ACC112 (cell line): Measurements from ENCODE around the gene CIRBP.

Experiments used
- H2AFZ ChIP-seq: fragments of 200-600 bp; sonication (generic); one replicate; pipeline ENCODE4 v1.6.0; 2017; ENCODE audit warnings: antibody characterized with exemption, low read length; ENCODE audit not compliant: unreplicated experiment
- H3K27ac ChIP-seq: fragments of 200-600 bp; sonication (generic); 2 replicates; pipeline ENCODE4 v1.5.1; 2014; ENCODE audit warnings: low read depth, mild to moderate bottlenecking, antibody characterized with exemption, low read length, moderate library complexity
- H3K27me3 ChIP-seq: fragments of 200-600 bp; sonication (generic); 2 replicates; pipeline ENCODE4 v1.6.1; 2014; ENCODE audit warnings: mild to moderate bottlenecking, antibody characterized with exemption, low read length, moderate library complexity, mixed read lengths; ENCODE audit not compliant: insufficient read depth
- H3K36me3 ChIP-seq: fragments of 200-600 bp; sonication (generic); 2 replicates; pipeline ENCODE4 v1.6.1; 2016; ENCODE audit warnings: mild to moderate bottlenecking, antibody characterized with exemption, low read length, moderate library complexity, mixed read lengths; ENCODE audit not compliant: insufficient read depth
- H3K4me1 ChIP-seq: fragments of 200-600 bp; sonication (generic); one replicate; pipeline ENCODE4 v1.6.1; 2016; ENCODE audit warnings: low read length, mixed read lengths; ENCODE audit not compliant: insufficient read depth, unreplicated experiment, control insufficient read depth
- H3K4me3 ChIP-seq: fragments of 200-600 bp; sonication (generic); 2 replicates; pipeline ENCODE4 v1.5.1; 2014; ENCODE audit warnings: mild to moderate bottlenecking, low read depth, low read length
- H3K79me2 ChIP-seq: fragments of 200-600 bp; sonication (generic); one replicate; pipeline ENCODE4 v1.6.0; 2016; ENCODE audit warnings: low read length; ENCODE audit not compliant: control insufficient read depth, unreplicated experiment, insufficient read depth

CIRBP gene

DNA sequence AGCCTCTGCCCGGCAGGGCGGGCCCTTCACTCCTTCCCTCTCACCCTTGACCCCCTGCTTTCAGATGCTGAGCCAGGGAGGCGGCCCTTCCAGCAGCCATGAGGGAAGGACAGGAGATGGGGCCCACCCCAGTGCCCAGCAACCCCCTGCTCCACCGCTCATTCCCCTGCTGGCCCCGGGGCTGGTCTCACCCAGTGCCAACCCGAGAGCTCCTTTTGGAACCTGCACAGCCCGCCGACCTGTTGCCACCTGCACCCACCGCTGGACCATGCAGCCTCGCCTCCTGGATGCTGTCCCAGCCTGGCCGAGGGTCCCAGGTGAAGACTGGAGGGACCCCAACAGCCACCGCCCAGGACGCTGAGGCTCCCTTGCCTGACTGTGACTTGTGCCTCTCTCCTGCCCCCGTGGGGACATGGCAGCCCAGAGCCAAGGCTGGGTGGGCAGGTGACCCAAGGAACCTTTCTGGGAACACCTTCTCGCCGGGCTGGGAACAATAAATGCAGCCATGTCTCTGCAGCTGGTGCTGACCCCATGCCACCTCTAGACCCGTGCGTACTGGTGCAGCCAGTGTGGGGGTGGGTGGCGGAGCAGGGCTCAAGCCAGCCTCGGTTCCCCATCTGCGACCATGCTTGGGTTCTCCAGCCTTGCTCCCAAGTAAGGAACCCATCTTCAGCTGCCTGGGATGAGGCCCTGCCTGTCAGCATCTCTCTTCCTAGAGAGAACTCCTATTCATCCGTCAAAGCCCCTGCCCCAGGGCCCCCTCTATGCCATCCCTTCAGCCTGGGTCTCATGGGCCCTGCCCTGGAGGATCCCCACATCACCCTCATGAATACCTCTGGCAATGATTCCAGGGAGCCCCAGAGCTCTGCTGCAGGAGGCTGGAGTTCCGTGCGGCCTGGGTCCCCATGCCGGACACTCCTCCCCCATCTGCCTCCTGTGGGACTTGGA is 9.9 kb downstream of the CIRBP start:
- no peak overlapping the region for H2AFZ ChIP-seq
- peaks cover 12% of the 10 kb centered on the region for H3K4me1 ChIP-seq
- H3K27ac ChIP-seq = no peak overlapping the region
- H3K79me2 ChIP-seq = peaks cover 16% of the 10 kb centered on the region
- no peak overlapping the region for H3K4me3 ChIP-seq
- H3K27me3 ChIP-seq = peaks cover 2% of the 10 kb centered on the region
- H3K36me3 ChIP-seq = peaks cover 3% of the 10 kb centered on the region; the same call in 1 of the 2 replicates

- Histone ChIP-seq H3K79me2 (peaks cover 10% of the 10 kb centered on the region), H3K4me1 (peaks cover 5% of the 10 kb centered on the region), H3K36me3 (no peaks in the 10 kb centered on the region), H3K4me3 (no peak overlapping the region), H3K27ac (no peak overlapping the region), H2AFZ (no peak overlapping the region), H3K27me3 (peaks cover 11% of the 10 kb centered on the region)
Measured at GRCh38 chr19:1279782-1280341, 10.7 kb downstream of the CIRBP start.

GRCh38 chr19:1280636-1281568 is 11.8 kb downstream of the CIRBP start:
- Histone ChIP-seq H2AFZ (no peak overlapping the region), H3K27me3 (peaks cover 17% of the 10 kb centered on the region), H3K4me3 (no peak overlapping the region)

DNA sequence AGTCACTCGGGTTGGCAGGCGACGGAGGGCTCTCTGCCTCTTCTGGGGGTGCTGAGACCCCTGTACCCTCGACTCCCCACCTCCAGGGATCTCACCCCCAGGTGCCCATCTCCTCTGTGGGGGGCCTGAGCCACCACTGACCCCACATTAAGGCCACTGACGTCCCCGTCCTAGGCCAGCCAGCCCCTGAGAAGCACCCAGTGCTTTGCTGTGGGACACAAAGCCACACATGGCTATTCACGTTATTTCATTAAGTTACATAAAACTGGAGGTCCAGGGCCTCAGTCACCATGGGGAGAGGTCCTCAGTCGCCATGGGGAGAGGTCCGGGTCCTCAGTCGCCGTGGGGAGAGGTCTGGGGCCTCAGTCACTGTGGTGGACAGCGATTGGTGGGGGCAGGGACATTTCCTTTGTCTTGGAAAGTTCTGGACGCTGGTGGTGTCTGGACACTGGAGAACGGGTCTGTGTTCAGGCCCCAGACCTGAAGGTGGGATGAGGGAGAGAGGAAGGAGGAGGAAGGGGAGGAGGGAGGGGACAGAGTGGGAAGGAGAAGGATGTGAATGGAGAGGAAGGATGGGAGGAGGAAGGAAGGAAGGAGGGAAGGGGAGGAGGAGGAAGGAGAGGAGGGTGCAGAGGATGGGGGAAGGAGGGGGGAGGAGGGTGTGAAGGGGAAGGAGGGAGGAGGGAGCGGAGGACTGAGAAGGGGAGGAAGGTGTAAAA is 12.6 kb downstream of the CIRBP start:
- Histone ChIP-seq H3K27me3 (peaks cover 22% of the 10 kb centered on the region), H3K36me3 (no peaks in the 10 kb centered on the region), H3K27ac (no peak overlapping the region), H3K4me1 (peaks cover under 1% of the 10 kb centered on the region), H2AFZ (no peak overlapping the region), H3K4me3 (no peak overlapping the region), H3K79me2 (peaks cover 2% of the 10 kb centered on the region)

More at GRCh38 chr19:1280636-1281568, 11.8 kb downstream of the CIRBP start:
- H3K79me2 ChIP-seq = peaks cover 10% of the 10 kb centered on the region
- no peak overlapping the region for H3K27ac ChIP-seq
- no peaks in the 10 kb centered on the region for H3K36me3 ChIP-seq
- H3K4me1 ChIP-seq = peaks cover 4% of the 10 kb centered on the region

GRCh38 chr19:1282588-1283206 is 13.6 kb downstream of the CIRBP start:
- Histone ChIP-seq H3K27me3 (peaks cover 32% of the 10 kb centered on the region), H3K79me2 (no peaks in the 10 kb centered on the region), H3K27ac (no peak overlapping the region), H3K4me3 (no peak overlapping the region), H2AFZ (no peak overlapping the region), H3K4me1 (no peaks in the 10 kb centered on the region), H3K36me3 (no peaks in the 10 kb centered on the region)

- Histone ChIP-seq H3K27me3 (peaks cover 38% of the 10 kb centered on the region), H3K4me1 (no peaks in the 10 kb centered on the region), H2AFZ (no peak overlapping the region), H3K36me3 (no peaks in the 10 kb centered on the region), H3K27ac (no peak overlapping the region), H3K4me3 (no peak overlapping the region), H3K79me2 (no peaks in the 10 kb centered on the region)
Measured at GRCh38 chr19:1283207-1283916, 14.2 kb downstream of the CIRBP start.

- Histone ChIP-seq H2AFZ (no peak overlapping the region), H3K4me1 (no peaks in the 10 kb centered on the region), H3K27me3 (peaks cover 38% of the 10 kb centered on the region), H3K27ac (no peak overlapping the region), H3K79me2 (no peaks in the 10 kb centered on the region), H3K4me3 (no peak overlapping the region), H3K36me3 (no peaks in the 10 kb centered on the region)
Measured at GRCh38 chr19:1283917-1284292, 14.8 kb downstream of the CIRBP start.

DNA sequence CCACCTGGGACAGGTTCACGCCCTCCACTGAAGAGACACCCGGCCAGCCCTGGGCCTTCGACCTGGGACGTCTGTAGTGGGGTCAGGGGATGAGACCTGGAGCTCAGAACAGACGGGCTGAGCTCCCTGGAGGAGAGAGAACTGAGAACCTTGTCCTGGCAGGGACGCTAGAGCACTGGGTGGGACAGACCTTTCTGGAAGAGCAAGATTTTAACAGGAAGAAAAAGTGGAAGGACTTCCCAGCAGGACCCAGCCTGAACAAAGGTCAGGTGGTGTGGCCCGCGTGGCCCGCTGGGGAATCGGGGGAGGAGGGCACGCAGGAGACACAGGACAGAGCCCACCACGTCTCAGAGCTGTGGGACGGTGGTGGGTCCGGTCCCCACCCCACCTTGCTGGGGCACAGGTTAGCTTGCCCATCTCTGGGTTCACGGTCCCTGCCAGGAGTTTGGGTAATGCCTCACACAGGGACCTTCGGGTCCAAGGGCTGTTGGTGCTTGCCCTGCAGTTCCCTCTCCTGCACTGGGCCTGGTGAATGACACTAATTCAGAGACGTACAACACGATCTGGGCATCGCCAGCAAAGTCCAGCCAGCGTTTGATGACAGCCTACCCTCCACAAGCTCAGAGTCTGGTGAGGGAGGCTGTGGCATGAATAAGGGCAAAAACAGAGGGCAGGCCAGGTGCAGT is 15.3 kb downstream of the CIRBP start:
- H3K27me3 ChIP-seq = peaks cover 38% of the 10 kb centered on the region
- H3K4me1 ChIP-seq = no peaks in the 10 kb centered on the region
- no peaks in the 10 kb centered on the region for H3K79me2 ChIP-seq
- no peak overlapping the region for H3K27ac ChIP-seq
- no peak overlapping the region for H2AFZ ChIP-seq
- no peak overlapping the region for H3K4me3 ChIP-seq
- H3K36me3 ChIP-seq = no peaks in the 10 kb centered on the region
